Glutamatergic neuron (in vitro differentiated cells): ENCODE data around the gene VAPA. TPM values are rescaled to one million over a fixed set of nuclear protein-coding genes. Genes with fewer than 3 reads are reported as not detected.

ENCODE experiments used
- DNase-seq: peaks from one replicate; pipeline ENCODE4 v3.0.0; 2022
- H3K27ac Mint-ChIP-seq: one replicate; pipeline ENCODE4 v1.8.0; 2020; ENCODE audit warnings: mild to moderate bottlenecking, mixed read lengths, inconsistent platforms; ENCODE audit not compliant: unreplicated experiment
- H3K27me3 Mint-ChIP-seq: one replicate; pipeline ENCODE4 v1.8.0; 2020; ENCODE audit warnings: mild to moderate bottlenecking, moderate library complexity, mixed read lengths, inconsistent platforms; ENCODE audit not compliant: unreplicated experiment
- H3K36me3 Mint-ChIP-seq: one replicate; pipeline ENCODE4 v1.8.0; 2020; ENCODE audit warnings: mild to moderate bottlenecking, mixed read lengths, inconsistent platforms; ENCODE audit not compliant: unreplicated experiment
- H3K4me1 Mint-ChIP-seq: one replicate; pipeline ENCODE4 v1.8.0; 2020; ENCODE audit warnings: mild to moderate bottlenecking, low read depth, mixed read lengths, inconsistent platforms; ENCODE audit not compliant: unreplicated experiment
- H3K4me3 Mint-ChIP-seq: one replicate; pipeline ENCODE4 v1.8.0; 2020; ENCODE audit warnings: mild to moderate bottlenecking, mixed read lengths, inconsistent platforms; ENCODE audit not compliant: unreplicated experiment
- H3K9me3 Mint-ChIP-seq: one replicate; pipeline ENCODE4 v1.8.0; 2020; ENCODE audit warnings: mild to moderate bottlenecking, moderate library complexity, mixed read lengths, inconsistent platforms; ENCODE audit not compliant: unreplicated experiment
- CTCF ChIP-seq: fragments of 200-600 bp; sonication (generic); IDR thresholded peaks from one replicate; pipeline ENCODE4 v1.5.0; 2021; ENCODE audit not compliant: partially characterized antibody, unreplicated experiment
- total RNA-seq: library from RNA; stranded (reverse); fragmentation: NEBNext Ultra II Directional; extraction: Animal tissue kit (Norgen Biotek cat#: 25700); gene quantifications from one replicate; pipeline ENCODE4 v1.2.1, GENCODE V29; 2021; ENCODE audit not compliant: unreplicated experiment

Gene VAPA
- total RNA-seq, 1 donor from 2014 or later: 187 TPM

- H3K36me3 Mint-ChIP-seq: peaks cover 5% of the 10 kb centered on the region
- H3K4me1 Mint-ChIP-seq: peaks cover 15% of the 10 kb centered on the region
- H3K9me3 Mint-ChIP-seq: peaks cover 2% of the 10 kb centered on the region
- DNase-seq: no peak
- TF ChIP-seq CTCF: no peak
- H3K27ac Mint-ChIP-seq: no peak overlapping the region
- no peak overlapping the region for H3K4me3 Mint-ChIP-seq
- H3K27me3 Mint-ChIP-seq: peaks cover 2% of the 10 kb centered on the region
These were observed 11.0 kb upstream of the VAPA start for GRCh38 chr18:9902832-9903231.

DNA sequence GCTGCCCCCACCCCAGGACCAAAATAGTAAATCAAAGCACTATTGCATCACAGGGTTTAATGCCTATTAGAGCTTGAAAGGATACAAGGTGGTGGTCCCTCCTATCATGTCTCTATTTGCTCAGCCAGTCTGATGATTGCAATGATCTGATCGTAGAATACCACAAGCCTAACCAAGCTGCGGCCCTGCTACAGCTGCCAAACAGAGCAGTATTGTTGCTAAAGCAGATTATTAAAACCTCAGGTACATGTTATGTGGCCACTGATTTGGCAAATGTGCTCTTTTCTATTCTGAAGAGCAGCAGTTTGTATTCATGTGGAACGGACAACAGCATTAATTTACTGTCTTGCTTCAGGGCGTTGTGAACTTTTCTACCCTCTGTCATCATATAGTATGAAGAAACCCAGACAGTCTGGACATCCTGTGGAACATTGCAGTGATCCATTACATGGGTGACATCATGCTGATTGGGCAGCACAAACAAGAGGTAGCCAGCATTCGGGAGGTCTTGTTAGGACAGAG lies 8.4 kb upstream of the VAPA start:
- Mint-ChIP-seq H3K36me3 (peaks cover 5% of the 10 kb centered on the region), H3K4me3 (no peak overlapping the region), H3K9me3 (peaks cover 3% of the 10 kb centered on the region), H3K27me3 (peaks cover 2% of the 10 kb centered on the region), H3K27ac (no peak overlapping the region), H3K4me1 (peaks cover 13% of the 10 kb centered on the region)
- DNase-seq: no peak
- no peak for TF ChIP-seq CTCF

DNA sequence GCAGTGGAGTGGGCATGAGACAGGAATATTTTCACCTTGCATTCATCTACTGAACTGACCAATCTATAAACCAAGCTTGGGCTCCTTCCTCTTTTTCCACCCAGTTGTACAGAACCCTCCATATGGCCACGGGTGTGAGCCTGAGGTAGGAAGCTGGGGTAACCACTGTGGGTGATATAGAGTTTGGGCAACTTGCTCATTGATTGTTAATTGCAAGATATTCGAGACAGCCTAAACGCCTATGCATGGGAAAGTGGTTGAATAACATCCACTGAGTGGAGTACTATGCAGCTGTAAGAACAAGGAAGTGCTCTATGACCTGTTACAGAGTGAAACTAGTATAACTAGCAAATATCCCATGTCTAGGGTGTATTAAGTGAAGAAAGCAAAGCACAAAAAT lies 7.3 kb upstream of the VAPA start:
- TF ChIP-seq CTCF: no peak
- Mint-ChIP-seq H3K27me3 (peaks cover 2% of the 10 kb centered on the region), H3K9me3 (peaks cover 3% of the 10 kb centered on the region), H3K36me3 (peaks cover 5% of the 10 kb centered on the region), H3K27ac (no peak overlapping the region), H3K4me3 (no peak overlapping the region), H3K4me1 (peaks cover 13% of the 10 kb centered on the region)
- no peak for DNase-seq

DNA sequence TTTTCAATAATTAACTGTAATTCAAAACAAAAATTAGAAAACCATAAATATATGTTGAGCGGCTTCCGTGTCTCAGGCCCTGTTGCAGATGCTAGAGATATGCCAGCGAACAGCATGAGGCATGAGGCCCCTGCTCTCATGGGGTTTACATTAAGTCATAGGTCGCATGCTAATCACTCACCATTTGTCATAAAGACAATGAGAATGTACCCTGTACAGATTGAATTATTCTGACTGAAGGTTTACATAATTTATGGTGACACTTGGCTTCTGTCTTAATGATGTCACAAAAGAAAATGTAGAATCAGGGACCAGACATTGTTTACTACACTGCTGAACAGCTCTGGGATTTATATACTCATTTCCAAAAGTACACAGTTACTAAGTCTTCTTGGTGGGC lies 5.9 kb upstream of the VAPA start:
- TF ChIP-seq CTCF: no peak
- Mint-ChIP-seq H3K4me1 (peaks cover 13% of the 10 kb centered on the region), H3K27me3 (peaks cover 2% of the 10 kb centered on the region), H3K9me3 (peaks cover 6% of the 10 kb centered on the region), H3K36me3 (peaks cover 1% of the 10 kb centered on the region), H3K4me3 (peak overlapping the region; percentile 15), H3K27ac (peak overlapping the region; percentile 35)
- no peak for DNase-seq

- no peaks in the 10 kb centered on the region for H3K36me3 Mint-ChIP-seq
- DNase-seq: no peak
- TF ChIP-seq CTCF: no peak
- peaks cover 14% of the 10 kb centered on the region for H3K4me1 Mint-ChIP-seq
- H3K9me3 Mint-ChIP-seq: peaks cover 11% of the 10 kb centered on the region
- H3K27me3 Mint-ChIP-seq: peaks cover 6% of the 10 kb centered on the region
- H3K27ac Mint-ChIP-seq: no peak overlapping the region
- H3K4me3 Mint-ChIP-seq: no peak overlapping the region
These were observed 3.7 kb upstream of the VAPA start for GRCh38 chr18:9910071-9910470.
